HG02763 (cell line): ENCODE data around the gene ZNF680.
"Not testable (repeated sequence)": the region's sequence is repeated elsewhere in the genome, so short reads cannot be mapped to it uniquely, and the experiment has no call there.

Source experiments
- ATAC-seq: cut with Tn5 transposase; IDR thresholded peaks from one replicate; pipeline ENCODE4 v1.9.1; 2021; ENCODE audit warnings: mild to moderate bottlenecking, moderate library complexity; ENCODE audit not compliant: unreplicated experiment

ZNF680 gene

DNA sequence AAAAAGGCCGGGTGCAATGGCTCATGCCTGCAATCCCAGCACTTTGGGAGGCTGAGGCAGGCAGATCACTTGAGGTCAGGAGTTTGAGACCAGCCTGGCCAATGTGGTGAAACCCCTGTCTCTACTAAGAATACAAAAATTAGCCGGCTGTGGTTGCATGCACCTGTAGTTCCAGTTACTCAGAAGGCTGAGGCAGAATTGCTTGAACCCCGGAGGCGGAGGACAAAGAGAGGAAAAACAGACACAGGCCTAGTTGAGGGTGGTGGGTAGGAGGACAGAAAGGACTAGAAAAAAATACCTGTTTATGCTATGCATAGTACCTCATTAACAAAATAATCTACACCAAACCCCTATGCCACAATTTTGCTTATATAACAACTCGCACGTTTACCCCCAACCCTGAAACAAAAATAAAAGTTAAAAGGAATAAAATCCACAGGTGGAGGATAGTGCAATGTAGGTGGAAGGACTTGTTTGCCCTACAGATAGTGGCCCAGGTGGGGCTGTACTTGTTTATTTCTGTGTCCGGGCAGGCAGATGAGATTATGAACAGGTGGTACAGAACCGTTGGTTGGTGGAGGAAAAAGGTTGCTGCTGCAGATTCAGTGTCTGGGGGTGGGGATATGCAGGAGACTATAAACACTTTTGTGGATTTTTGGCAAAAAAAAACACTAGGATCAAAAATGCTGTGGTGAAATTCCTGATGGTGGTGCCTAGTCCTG lies 5.1 kb downstream of the ZNF680 start:
- no peak for ATAC-seq

DNA sequence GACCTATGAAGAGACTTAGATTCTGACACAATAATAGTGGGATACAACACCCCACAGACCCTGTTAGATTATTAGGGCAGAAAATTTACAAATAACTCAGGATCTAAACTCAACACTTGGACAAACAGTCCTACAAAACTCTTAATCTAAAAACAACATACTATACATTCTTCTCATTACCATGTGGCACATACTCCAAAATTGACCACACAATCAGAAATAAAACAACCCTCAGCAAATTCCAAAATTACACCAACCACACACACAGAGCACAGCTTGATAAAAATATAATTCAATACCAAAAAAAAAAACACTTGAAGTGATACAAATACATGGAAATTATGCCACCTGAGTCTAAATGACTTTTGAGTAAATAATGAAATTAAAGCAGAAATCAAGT lies 7.8 kb downstream of the ZNF680 start:
- ATAC-seq, result no peak

DNA sequence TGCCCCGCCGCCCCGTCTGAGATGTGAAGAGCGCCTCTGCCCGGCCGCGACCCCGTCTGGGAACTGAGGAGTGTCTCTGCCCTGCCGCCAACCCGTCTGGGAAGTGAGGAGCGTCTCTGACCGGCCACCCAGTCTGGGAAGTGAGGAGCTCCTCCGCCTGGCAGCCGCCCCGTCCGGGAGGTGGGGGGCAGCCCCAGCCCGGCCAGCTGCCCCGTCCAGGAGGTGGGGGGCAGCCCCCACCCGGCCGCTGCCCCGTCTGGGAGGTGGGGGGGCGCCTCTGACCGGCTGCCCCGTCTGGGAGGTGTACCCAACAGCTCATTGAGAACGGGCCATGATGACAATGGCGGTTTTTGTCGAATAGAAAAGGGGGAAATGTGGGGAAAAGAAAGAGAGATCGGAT lies 8.7 kb downstream of the ZNF680 start:
- ATAC-seq, result not testable (repeated sequence)

DNA sequence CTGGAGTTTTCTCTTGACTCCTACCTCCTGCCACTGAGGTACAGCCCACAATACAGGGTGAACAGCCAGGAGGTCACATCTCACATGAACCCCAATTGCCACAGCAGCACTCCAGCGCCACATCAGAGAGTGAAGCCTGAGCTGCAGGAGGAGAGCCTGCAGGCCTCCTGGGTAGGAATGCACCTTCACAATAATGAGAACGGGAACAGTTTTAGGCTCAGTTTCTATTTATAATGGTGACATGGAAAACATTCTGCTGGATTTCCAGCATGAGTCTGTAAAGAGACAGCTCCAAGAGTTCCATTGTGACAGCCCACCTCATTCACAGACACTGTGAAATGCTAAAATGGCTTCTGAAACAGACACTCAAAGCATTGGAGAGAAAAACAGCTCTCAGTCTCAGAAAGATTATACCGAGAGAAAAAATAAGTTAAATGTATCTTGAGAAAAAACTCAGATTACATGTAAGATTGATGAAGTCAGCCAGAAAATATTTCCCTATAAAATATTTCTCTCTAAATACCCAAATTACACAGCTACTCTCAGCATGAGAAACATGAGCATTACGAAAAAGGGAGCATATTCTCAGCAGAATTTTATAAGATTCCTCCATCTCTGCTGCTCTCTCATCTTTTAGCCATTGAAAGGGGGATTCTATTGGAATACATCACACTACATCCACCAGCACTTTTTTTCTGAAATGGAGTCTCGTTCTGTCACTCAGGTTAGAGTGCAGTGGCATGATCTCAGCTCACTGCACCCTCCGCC lies 11.3 kb downstream of the ZNF680 start:
- no peak for ATAC-seq

DNA sequence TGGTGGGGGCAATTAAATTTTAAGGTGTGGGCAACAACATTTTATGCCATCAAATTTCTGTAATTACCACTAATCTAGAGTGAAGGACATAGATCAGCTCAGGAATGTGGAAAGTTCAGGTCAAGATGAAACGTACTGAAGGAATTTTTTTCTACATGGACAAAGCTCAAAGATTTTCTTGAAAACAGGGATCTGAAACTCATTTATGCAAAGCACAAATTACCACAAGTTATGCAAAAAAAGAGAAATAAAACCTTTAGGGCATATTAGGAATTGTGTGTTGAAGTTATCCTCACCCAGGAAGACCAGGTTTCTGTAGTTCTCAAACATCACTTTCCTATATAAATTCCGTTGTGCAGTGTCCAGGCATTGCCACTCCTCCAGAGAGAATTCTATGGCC lies 18.9 kb downstream of the ZNF680 start:
- ATAC-seq, result no peak

DNA sequence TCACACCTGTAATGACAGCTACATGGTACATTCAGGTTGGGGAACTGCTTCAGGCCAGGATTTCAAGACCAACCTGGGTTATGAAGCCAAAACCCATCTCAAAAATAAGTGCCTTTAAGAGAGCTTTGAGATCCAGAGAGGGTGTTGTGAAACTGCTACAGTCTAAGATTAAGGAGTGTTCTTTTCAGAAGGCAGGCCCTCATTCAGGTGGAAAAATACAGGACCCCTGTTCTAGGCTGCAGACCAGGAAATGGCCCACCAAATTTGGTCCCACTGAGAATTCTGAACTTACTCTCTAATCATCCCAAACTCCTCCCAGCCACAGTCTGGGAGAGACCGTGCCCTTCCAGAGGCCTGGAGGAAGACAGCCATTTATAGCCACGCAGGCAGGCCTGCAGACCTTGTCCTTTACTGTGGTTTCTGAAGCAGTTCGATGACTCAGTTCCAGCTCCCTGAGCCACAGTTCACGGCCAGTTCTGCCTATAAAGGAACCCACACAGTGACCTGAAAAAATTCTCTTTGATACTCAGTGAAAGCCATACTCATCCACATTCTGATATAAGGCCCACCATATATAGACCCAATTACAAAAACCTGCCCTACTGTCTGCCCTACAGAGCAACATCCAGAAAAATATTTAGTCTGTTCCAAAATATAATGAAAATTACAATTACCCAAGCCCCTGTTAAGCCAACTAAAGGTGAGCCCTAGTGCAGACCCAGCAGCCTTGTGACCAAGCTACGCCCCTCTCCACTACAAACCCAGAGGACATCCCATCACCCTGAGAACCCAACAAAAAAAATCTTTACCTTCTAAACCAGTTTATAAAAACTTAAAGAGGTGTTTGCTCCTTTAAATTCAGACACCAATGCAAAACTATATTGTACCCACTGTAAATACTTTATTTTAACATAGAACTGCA lies 21.2 kb downstream of the ZNF680 start:
- ATAC-seq, result no peak

DNA sequence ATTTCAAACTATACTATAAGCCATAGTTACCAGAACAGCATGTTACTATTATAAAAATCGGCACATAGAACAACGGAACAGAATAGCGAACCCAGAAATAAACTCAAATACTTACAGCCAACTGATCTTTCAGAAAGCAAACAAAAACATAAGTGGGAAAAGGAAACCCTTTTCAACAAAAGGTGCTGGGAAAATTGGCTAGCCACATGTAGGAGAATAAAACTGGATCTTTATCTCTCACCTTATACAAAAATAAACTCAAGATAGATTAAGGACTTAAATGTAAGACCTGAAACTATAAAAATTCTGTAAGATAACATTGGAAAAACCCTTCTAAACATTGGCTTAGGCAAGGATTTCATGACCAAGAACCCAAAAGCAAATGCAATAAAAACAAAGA lies 29.1 kb downstream of the ZNF680 start:
- ATAC-seq, result no peak

DNA sequence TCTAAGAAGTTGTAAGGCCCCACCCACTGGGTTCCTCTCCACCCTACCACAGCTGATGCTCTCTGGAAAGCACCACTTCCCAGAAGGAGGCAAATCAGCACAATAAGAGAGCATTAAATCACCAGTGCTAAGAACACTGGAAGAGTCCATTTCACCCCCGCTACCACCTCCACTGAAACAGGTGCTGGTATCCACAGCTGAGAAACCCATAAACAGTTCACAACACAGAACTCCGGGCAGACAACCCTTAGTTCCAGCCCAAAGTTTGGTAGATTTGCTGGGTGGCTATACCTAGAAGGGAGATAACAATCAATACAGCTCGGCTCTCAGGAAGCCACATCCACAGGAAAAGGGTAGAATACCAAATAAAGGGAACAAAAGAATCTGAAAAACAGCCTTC lies 34.1 kb downstream of the ZNF680 start:
- no peak for ATAC-seq

DNA sequence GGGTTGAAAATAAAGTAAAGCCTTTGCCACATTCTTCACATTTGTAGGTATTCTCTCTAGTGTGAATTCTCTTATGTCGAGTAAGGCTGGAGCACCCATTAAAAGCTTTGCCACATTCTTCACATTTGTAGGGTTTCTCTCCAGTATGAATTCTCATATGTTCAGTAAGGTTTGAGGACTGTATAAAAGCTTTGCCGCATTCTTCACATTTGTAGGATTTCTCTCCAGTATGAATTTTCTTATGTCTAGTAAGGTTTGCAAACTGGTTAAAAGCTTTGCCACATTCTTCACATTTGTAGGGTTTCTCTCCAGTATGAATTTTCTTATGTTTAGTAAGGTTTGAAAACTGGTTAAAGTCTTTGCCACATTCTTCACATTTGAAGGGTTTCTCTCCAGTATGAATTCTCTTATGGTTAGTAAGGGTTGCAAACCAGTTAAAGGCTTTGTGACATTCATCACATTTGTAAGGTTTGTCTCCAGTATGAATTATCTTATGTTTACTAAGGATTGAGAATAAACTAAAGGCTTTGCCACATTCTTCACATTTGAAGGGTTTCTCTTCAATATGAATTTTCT lies 41.4 kb downstream of the ZNF680 start:
- ATAC-seq, result no peak

DNA sequence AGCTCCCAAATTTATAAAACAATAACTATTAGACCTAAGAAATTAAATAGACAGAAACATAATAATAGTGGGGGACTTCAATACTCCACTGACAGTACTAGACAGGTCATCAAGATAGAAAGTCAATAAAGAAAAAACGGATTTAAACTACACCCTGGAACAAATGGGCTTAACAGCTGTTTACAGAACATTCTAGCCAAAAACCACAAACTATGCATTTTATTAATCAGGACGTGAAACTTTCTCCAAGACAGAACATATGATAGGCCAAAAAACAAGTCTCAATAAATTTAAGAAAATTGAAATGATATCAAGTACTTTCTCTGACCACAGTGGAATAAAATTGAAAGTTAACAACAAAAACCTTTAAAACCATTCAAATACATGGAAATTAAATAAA lies 46.4 kb downstream of the ZNF680 start:
- no peak for ATAC-seq

DNA sequence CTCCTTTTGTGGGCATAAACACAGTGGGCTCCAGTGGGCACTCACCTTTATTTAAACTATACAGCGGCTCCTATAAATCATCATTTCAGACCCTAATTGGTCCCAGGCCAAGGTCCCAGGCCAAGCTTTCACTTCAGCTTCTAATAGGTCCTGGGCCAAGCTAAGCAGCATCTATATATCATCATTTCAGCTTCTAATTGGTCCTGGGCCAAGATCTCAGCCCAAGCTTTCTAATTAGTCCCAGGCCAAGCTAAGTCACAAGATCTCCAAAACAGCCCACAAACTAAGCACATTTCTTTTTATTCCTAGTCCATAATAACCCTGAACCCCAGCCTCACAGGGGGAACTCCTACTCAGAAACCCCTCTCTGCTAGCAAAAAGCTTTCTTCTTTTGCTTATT lies 47.1 kb downstream of the ZNF680 start:
- no peak for ATAC-seq

DNA sequence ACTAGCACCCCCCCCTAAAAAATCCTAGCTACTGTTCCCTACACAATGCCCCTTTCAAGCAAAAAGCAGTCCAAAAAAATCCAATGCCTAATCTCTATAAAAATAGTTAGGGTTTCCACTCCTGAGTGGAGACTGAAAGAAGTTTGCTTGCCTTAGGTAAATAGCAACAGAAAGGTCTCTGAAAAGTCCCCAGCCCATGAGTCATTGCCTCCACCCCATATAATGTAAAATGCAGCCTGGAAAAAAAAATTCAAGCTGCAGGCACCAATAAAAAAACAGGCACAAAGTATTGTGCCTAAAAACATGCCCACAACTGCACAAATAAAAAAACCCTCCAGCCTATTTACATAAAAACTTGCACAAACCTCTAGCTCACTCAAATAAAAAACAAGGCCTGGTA lies 47.5 kb downstream of the ZNF680 start:
- no peak for ATAC-seq

DNA sequence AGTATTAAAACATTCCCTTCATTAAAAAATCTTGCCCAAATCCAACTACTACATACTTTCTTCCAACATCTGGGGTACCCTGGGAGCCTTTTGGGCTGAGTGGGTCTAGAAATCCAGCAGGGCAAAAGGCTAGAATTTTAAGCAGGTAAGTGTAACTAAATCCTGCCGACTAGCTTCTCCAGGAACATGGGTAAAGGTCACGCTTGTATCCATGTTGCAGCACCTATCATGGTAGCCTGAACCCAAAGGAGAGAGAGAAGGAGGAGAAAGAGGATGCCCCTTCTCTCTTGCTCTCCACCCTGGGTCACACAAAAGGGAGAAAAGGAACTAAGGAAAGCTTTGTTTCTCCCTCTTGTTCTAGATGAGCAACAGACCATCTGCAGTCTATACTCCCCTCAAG lies 53.3 kb downstream of the ZNF680 start:
- no peak for ATAC-seq

DNA sequence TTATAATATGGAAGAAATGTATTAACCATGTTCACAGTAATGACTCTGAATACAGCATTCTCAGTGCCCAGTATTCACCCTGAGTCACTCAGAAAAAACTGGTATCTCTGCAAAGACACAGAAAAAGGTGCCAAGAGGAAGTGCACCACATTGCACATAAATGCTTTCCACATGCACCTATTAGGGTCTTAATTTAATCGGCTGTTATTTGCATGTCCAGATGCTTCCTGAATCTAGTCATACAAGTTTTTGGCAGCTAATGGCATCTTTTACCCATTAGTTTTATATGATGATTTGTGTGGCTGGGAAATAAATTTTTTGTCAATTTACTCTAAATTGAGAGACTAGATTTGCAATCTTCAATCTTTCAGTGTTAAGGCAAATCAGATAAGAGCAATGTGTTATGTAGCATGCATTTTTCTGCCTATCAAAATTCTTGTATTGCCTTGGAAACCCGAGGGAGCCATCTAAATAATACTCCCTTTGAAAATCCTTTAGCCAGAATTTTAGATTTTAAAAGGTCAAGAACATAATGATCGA lies 58.2 kb downstream of the ZNF680 start:
- no peak for ATAC-seq

DNA sequence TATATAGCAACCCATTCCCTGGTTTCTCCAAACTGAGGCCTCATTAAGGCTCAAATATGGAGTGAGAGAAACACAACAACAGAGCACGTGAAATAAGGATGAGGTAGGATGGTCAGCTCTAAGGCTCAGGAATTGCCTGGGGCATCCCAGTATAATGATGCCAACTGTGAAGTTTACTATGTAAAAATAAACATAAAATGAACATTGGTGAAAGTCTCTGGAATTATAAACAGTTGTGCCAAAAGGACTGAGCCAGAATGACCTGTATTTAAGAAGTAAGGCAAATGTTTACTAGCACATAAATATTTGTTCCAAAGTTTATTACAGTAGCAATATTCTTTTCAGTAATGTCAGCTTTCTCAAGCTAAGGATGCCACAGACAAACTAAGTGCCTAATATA lies 64.6 kb downstream of the ZNF680 start:
- ATAC-seq, result no peak

DNA sequence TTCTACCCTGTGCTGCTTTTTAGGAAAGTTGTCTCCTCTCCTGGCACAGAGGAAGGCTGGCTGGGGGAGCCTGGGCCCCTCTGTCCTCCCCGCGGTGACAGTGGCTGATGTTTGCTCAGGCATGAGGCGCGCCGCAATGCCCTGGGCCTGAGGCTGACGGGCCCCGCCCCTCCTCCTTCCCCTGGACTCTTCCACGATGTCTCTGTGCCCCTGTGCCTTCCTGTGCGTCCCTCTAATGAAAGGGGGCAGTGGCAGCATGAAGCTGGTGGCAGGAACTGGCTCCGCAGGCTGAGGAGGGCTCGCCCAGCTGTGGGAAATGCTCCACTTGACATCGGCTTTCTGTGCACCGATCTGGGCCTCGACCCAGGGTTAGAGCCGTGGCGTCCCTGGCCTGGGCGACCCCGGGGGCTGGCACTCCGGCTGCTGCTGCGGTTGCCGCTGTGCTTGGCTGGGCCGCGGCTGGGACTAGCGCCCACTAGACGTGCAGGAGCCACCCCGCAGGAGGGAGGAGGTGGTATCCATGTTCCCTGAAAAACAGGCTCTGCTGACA lies 67.9 kb downstream of the ZNF680 start:
- no peak for ATAC-seq

DNA sequence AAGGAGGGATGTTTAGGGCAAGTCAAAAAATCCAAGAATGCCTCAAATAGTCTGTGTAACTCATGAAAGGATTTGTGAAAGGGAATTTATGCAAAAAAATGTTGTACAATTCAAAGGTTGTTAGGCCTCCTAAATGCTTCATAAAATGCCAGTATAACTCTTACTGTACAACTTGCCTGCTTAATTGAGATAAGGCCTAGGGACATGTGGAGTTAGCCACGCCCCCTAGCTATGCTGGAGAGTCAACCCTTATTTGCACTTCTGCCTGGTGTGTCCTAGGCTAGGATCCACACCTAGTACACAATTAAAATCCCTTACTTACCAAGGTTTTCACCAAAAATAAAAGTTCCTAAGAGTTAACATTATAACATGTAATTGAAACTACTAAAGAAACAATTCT lies 77.2 kb downstream of the ZNF680 start:
- no peak for ATAC-seq
